ENCODE data around the gene GRSF1.

GRCh38 chr4:70783096-70783495 lies 56.6 kb downstream of the GRSF1 start:
- no peak for TF ChIP-seq PREB (CRISPR knock-in tag; IDR thresholded peaks at IDR 0.05)
- TF ChIP-seq ZBTB4 (CRISPR knock-in tag; IDR thresholded peaks at IDR 0.05; ENCODE audit: borderline replicate concordance), result no peak
- TF ChIP-seq FOSL2 (CRISPR knock-in tag; IDR thresholded peaks at IDR 0.05), result no peak
- no peak for TF ChIP-seq SRSF1 (optimal IDR thresholded peaks at IDR 0.05; ENCODE audit: low read depth, low read length)
- TF ChIP-seq PCBP1 (IDR thresholded peaks at IDR 0.05; ENCODE audit: borderline replicate concordance, low read depth, low read length), result no peak
- TF ChIP-seq NR2C2 (CRISPR knock-in tag; IDR thresholded peaks at IDR 0.05; ENCODE audit: borderline replicate concordance), result no peak
- TF ChIP-seq ZNF879 (CRISPR knock-in tag; IDR thresholded peaks at IDR 0.05), result no peak
- no peak for TF ChIP-seq POLR2A (IDR thresholded peaks at IDR 0.05; ENCODE audit: insufficient read depth in 1 of 2, low read depth in 2 of 2, low read length in 2 of 2)
- TF ChIP-seq GZF1 (CRISPR knock-in tag; IDR thresholded peaks at IDR 0.05), result no peak
- no peak for TF ChIP-seq HOXA7 (CRISPR knock-in tag; IDR thresholded peaks at IDR 0.05)
- no peak for TF ChIP-seq GLI4 (CRISPR knock-in tag; IDR thresholded peaks at IDR 0.05; ENCODE audit: borderline replicate concordance)
- no peak for TF ChIP-seq CREM (IDR thresholded peaks at IDR 0.05)
- TF ChIP-seq CREM (CRISPR knock-in tag; IDR thresholded peaks at IDR 0.05), result no peak
- no peak for TF ChIP-seq ZSCAN12 (CRISPR knock-in tag; IDR thresholded peaks at IDR 0.05)
- no peak for TF ChIP-seq ZNF589 (CRISPR knock-in tag; conservative IDR thresholded peaks at IDR 0.05)
